Measurements from ENCODE around the gene KCNQ1OT1. TPM values are rescaled to one million over a fixed set of nuclear protein-coding genes. Genes with fewer than 3 reads are reported as not detected.
A peak's percentile ranks its signal among the peaks of the same experiment; 100 is the strongest.

KCNQ1OT1 gene
- total RNA-seq, 1 donor from 2014 or later: 0.33 TPM

DNA sequence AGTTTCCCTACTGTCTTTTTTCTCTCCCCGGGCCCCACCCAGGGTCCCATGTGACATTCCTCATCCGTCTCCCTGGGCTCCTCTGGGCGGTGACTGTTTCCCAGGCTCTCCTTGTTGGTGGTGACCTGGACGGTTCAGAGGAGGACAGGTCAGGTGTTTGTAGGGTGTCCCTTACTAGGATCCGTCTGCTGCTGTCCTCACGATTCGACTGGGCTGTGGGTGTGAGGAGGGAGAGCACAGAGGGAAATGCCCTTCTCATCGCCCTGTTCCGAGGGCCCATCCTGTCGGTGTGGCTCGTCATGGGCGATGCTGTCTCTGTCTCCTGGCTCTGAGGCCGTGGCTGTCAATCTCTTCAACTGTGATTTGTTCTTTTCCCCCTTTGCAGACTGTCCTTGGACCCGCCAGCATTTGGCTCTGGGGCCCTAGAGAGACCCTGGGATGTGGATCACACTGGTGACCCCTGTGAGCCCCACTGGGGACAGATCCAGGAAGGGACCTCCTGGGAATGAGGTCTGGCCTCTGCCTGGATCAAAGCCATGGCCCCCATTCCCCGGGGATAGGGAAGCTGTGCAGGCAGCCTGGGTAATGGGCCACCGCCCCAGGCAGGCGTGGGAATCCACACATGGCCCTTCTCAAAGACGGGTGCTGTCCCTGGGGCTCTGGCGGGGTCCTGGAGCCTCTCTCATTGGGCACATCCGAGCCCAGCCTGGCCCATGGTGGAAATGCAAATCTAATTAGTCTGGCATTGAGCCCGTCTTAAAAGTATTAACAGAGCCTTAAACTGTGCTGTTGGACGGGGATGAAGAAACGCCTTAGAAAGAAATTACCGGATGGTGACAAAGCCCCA is 46.8 kb upstream of the KCNQ1OT1 start:
- H3K9me3 ChIP-seq (replicated peaks): no peaks in the 10 kb centered on the region
- H3K27ac ChIP-seq (replicated peaks): no peak overlapping the region
- peak; percentile 52 for DNase-seq
- no peaks in the 10 kb centered on the region for H3K36me3 ChIP-seq
- H3K27me3 ChIP-seq (ENCODE audit: low read depth): no peaks in the 10 kb centered on the region
- H3K4me1 ChIP-seq: peaks cover 3% of the 10 kb centered on the region
- TF ChIP-seq, protein P1, sequence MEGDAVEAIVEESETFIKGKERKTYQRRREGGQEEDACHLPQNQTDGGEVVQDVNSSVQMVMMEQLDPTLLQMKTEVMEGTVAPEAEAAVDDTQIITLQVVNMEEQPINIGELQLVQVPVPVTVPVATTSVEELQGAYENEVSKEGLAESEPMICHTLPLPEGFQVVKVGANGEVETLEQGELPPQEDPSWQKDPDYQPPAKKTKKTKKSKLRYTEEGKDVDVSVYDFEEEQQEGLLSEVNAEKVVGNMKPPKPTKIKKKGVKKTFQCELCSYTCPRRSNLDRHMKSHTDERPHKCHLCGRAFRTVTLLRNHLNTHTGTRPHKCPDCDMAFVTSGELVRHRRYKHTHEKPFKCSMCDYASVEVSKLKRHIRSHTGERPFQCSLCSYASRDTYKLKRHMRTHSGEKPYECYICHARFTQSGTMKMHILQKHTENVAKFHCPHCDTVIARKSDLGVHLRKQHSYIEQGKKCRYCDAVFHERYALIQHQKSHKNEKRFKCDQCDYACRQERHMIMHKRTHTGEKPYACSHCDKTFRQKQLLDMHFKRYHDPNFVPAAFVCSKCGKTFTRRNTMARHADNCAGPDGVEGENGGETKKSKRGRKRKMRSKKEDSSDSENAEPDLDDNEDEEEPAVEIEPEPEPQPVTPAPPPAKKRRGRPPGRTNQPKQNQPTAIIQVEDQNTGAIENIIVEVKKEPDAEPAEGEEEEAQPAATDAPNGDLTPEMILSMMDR (IDR thresholded peaks at IDR 0.05; ENCODE audit: borderline replicate concordance): no peak
- no peak overlapping the region for H3K4me3 ChIP-seq
- intact Hi-C loops (cut with micrococcal nuclease): no loop called here

DNA sequence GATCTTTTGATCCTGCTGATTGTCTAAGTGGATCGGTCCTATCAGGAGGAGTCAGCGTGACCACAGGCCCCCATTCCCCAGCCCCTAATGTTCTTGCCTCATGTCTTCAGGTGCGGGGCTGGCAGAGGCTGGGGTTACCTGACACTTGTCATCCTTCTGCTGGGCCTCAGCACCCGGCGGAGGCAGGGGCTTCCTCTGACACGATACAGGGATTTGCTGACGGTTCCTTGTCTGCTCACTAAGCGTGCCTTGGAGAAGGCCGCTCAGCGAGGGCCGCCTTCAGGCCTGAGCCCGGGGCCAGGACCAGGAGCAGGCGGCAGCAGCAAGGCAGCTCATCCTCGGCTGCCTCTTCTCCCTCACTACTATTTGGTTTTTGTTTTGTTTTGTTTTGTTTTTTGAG is 45.7 kb upstream of the KCNQ1OT1 start:
- Histone ChIP-seq H3K9me3 (replicated peaks) (no peaks in the 10 kb centered on the region), H3K27me3 (ENCODE audit: low read depth) (no peaks in the 10 kb centered on the region), H3K36me3 (no peaks in the 10 kb centered on the region), H3K4me1 (peaks cover 13% of the 10 kb centered on the region), H3K4me3 (no peak overlapping the region), H3K27ac (replicated peaks) (no peak overlapping the region)
- TF ChIP-seq, protein P1 (IDR thresholded peaks at IDR 0.05; ENCODE audit: borderline replicate concordance): no peak
- intact Hi-C loops (cut with micrococcal nuclease): no loop called here
- peak; percentile 12 for DNase-seq

DNA sequence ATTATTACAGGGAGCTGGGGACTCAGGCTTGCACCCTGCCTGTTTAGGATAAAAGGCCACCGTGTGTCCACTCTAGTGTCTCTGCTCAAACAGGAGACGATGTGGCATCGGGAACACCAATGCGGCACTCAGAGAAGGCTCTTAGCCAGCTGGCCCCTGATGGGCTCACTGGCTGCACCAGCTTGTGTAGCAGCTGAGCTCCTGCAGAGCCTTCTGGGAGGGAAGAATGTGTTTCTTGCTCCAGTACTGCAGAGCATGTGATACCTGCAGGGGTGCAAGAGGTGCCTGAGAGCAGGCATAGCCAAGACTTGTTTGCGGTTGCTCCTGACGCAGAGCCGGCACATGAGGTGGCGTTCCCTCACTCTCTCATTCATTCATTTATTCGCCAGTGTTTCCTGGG is 44.4 kb upstream of the KCNQ1OT1 start:
- DNase-seq: peak; percentile 14
- no peaks in the 10 kb centered on the region for H3K9me3 ChIP-seq (replicated peaks)
- H3K27ac ChIP-seq (replicated peaks): no peak overlapping the region
- intact Hi-C loops (cut with micrococcal nuclease): no loop called here
- no peaks in the 10 kb centered on the region for H3K27me3 ChIP-seq (ENCODE audit: low read depth)
- TF ChIP-seq, protein P1 (IDR thresholded peaks at IDR 0.05; ENCODE audit: borderline replicate concordance): no peak
- H3K4me1 ChIP-seq: peaks cover 19% of the 10 kb centered on the region
- H3K4me3 ChIP-seq: no peak overlapping the region
- no peaks in the 10 kb centered on the region for H3K36me3 ChIP-seq

DNA sequence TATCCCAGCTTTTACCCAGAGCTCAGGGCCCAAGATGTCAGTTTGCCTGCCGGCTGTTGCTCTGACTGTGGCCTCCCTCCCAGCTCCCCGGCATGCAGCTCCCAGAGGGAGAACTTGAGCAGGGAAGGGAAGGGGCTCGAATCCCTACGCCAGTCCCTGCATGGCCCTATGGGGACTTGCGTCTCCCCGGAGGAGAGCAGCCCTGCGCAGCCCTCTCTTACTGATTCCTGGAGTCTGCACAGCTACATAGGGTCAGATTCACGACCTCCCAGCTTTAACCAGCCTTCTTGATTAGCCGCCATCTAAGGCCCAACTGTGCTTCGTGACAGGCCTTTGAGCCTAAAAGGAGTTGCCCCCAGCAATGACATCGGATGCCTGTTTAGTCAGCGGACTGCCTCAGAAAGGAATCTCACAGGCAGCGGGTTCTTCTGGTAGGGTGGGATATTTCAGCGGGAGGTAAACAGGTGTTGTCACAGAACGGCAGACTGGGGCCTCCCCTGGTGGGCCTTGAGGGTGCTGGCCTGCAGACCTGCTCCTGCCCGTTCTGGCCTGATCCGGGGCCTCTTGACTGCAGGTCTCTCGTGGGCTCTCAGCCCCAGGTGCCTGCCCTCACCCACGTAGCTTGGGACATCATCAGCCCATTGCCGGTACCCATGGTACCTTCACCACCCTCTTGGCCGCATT is 43.8 kb upstream of the KCNQ1OT1 start:
- H3K9me3 ChIP-seq (replicated peaks): no peaks in the 10 kb centered on the region
- H3K4me1 ChIP-seq: peaks cover 19% of the 10 kb centered on the region
- H3K27me3 ChIP-seq (ENCODE audit: low read depth): no peaks in the 10 kb centered on the region
- H3K36me3 ChIP-seq: no peaks in the 10 kb centered on the region
- intact Hi-C loops (cut with micrococcal nuclease): no loop called here
- H3K4me3 ChIP-seq: no peak overlapping the region
- no peak overlapping the region for H3K27ac ChIP-seq (replicated peaks)
- peak; percentile 10 for DNase-seq
- TF ChIP-seq, protein P1 (IDR thresholded peaks at IDR 0.05; ENCODE audit: borderline replicate concordance): no peak

DNA sequence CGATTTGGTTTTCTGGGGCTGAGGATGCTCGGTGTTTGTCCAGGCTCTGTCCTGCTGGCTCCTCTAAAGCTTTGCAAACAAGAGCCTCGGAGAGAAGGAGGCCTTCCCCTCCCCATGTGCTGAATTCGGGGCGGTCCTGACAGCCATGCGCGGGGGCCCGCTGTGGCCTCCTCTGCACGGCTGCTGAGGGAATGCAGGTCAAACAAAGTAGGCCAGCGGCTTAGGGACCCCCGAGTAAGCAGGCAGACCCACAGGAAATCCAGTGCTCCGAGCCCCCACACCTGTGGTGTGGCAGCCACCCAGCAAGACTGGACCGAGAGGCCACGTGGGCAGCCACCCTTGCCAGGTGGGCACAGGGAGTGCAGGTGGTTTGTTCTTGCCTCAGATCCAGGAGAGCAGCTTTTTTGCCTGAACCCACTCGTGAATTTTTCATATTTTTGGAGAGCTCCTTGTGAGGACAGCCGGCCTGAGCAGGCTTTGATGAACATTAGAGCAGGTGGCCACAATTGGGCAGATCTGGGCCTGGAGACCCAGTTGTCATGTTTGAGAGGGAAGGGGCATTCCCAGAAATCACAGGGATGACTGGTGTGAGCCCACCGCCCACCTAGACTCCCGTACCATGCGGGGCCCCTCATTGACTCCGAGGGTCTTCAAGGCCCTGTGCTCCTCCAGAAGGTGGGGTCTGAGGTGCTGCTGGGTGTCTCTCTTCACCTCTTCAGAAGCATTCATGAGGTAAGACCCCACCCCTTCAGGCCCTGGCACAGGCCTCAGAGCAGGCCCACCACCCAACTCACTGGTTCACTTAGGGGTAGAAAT is 43.0 kb upstream of the KCNQ1OT1 start:
- DNase-seq: peak; percentile 12
- TF ChIP-seq, protein P1 (IDR thresholded peaks at IDR 0.05; ENCODE audit: borderline replicate concordance): no peak
- H3K27me3 ChIP-seq (ENCODE audit: low read depth): no peaks in the 10 kb centered on the region
- H3K9me3 ChIP-seq (replicated peaks): no peaks in the 10 kb centered on the region
- intact Hi-C loops (cut with micrococcal nuclease): no loop called here
- H3K27ac ChIP-seq (replicated peaks): no peak overlapping the region
- H3K4me1 ChIP-seq: peaks cover 20% of the 10 kb centered on the region
- no peak overlapping the region for H3K4me3 ChIP-seq
- H3K36me3 ChIP-seq: no peaks in the 10 kb centered on the region
